HepG2 (cell line): ENCODE measurements around the gene VDR. TPM values are rescaled to one million over a fixed set of nuclear protein-coding genes. Genes with fewer than 3 reads are reported as not detected.

ENCODE experiments used
- ATAC-seq: fragments of 200-7000 bp; cut with Tn5 transposase; 3 replicates; pipeline ENCODE4 v1.9.1; 2020; ENCODE audit warnings: mild to moderate bottlenecking, moderate library complexity
- BruUV-seq: library from RNA; stranded (reverse); fragments of 400-500 nt; replicated peaks from 2 replicates; lab custom pipeline; 2021; lab: Mats Ljungman, UMichigan
- CTCF ChIA-PET: fragments of 300-600 bp; formaldehyde crosslinking; extraction: SDS; loops from one replicate; lab custom pipeline; 2021; ENCODE audit warnings: low total read pairs, inconsistent platforms, low intra/inter-chr PET ratio; lab: Yijun Ruan, JAX
- POLR2A ChIA-PET: fragments of 350-600 bp; sonication (Branson Sonifier 250); formaldehyde crosslinking; loops from one replicate; lab custom pipeline; 2020; ENCODE audit warnings: antibody characterized with exemption, inconsistent platforms; lab: Yijun Ruan, JAX
- DNase-seq: peaks from one replicate; pipeline ENCODE4 v3.0.0-alpha.2; 2015; ENCODE audit warnings: low spot score
- FAIRE-seq: peaks from 3 replicates; lab custom pipeline; 2011; peaks lifted over from hg19 to GRCh38; lab: Jason Lieb, UNC
- H2AFZ ChIP-seq: one replicate; pipeline ENCODE4 v1.6.1; 2011; ENCODE audit warnings: low read length, inconsistent platforms
- H3K27ac ChIP-seq: fragments of 300-600 bp; 3 replicates; pipeline ENCODE4 v1.8.0; 2011; ENCODE audit warnings: mixed run types, mild to moderate bottlenecking, mixed read lengths, low read length, inconsistent platforms; ENCODE audit not compliant: insufficient read depth; ENCODE audit errors: extremely low read length
- H3K27me3 ChIP-seq, 2 experiments: fragments of 200-600 bp in 1 of 2; 2 replicates in 1 of 2; 3 replicates in 1 of 2; pipeline versions ENCODE4 v1.6.0 to v1.8.0; 2011; ENCODE audit warnings: low read length in 2 of 2, mild to moderate bottlenecking in 2 of 2, moderate library complexity in 2 of 2, inconsistent platforms in 1 of 2; ENCODE audit not compliant: insufficient read depth in 2 of 2, control insufficient read depth in 1 of 2
- H3K36me3 ChIP-seq, 2 experiments: fragments of 200-600 bp in 1 of 2; replicated peaks in 1 of 2; 2 replicates in 1 of 2; 3 replicates in 1 of 2; pipeline versions ENCODE4 v1.5.1 to v1.8.0; 2011; ENCODE audit warnings: low read length in 2 of 2, inconsistent platforms in 1 of 2; ENCODE audit not compliant: insufficient read depth in 2 of 2, control insufficient read depth in 1 of 2
- H3K4me1 ChIP-seq: 2 replicates; pipeline ENCODE4 v1.5.1; 2012; ENCODE audit warnings: low read length, inconsistent platforms; ENCODE audit not compliant: insufficient read depth
- H3K4me2 ChIP-seq: 2 replicates; pipeline ENCODE4 v1.6.0; 2011; ENCODE audit warnings: low read depth, low read length, inconsistent platforms
- H3K4me3 ChIP-seq, 3 experiments: fragments of 200-600 bp in 1 of 3; sonication (generic), shearing (Covaris generic) in 1 of 3; replicated peaks in 1 of 3; 2 replicates each; pipeline ENCODE4 v1.5.1; 2011 to 2016; ENCODE audit warnings: low read length in 3 of 3, inconsistent platforms in 2 of 3, low read depth in 2 of 3, mild to moderate bottlenecking in 2 of 3, control low read depth in 1 of 3, mixed read lengths in 1 of 3; ENCODE audit not compliant: insufficient read depth in 1 of 3
- H3K79me2 ChIP-seq: one replicate; pipeline ENCODE4 v1.6.1; 2011; ENCODE audit warnings: low read length, inconsistent platforms; ENCODE audit not compliant: insufficient read depth
- H3K9ac ChIP-seq: 2 replicates; pipeline ENCODE4 v1.6.0; 2011; ENCODE audit warnings: mild to moderate bottlenecking, low read depth, low read length, inconsistent platforms; ENCODE audit not compliant: insufficient read depth
- H3K9me3 ChIP-seq: 2 replicates; pipeline ENCODE4 v1.5.1; 2012; ENCODE audit warnings: mild to moderate bottlenecking, low read length
- H4K20me1 ChIP-seq: 2 replicates; pipeline ENCODE4 v1.6.0; 2011; ENCODE audit warnings: inconsistent platforms, mild to moderate bottlenecking, low read length, moderate library complexity; ENCODE audit not compliant: insufficient read depth
- CHD4 ChIP-seq: fragments of 200-600 bp; sonication (generic); IDR thresholded peaks from 2 replicates; pipeline ENCODE4 v1.7.0; 2017; ENCODE audit warnings: mild to moderate bottlenecking, low read length, borderline replicate concordance
- DNMT1 ChIP-seq: sonication (generic); formaldehyde crosslinking; IDR thresholded peaks from 2 replicates; pipeline ENCODE4 v1.5.1; 2020; ENCODE audit warnings: mild to moderate bottlenecking, missing genetic modification reagents
- MLLT10 ChIP-seq: sonication (generic); formaldehyde crosslinking; IDR thresholded peaks from 2 replicates; pipeline ENCODE4 v1.4.0; 2020; ENCODE audit warnings: missing genetic modification reagents
- PTBP1 ChIP-seq: fragments of 200-400 bp; formaldehyde crosslinking; IDR thresholded peaks from 2 replicates; pipeline ENCODE4 v1.6.1; 2018; ENCODE audit warnings: low read length, low read depth; ENCODE audit not compliant: poor library complexity, severe bottlenecking
- RXRB ChIP-seq: IDR thresholded peaks from 2 replicates; pipeline ENCODE4 v1.6.1; 2016; ENCODE audit warnings: borderline replicate concordance, missing genetic modification reagents, missing compliant biosample characterization
- SOX5 ChIP-seq: IDR thresholded peaks from 2 replicates; pipeline ENCODE4 v1.6.1; 2016; ENCODE audit warnings: borderline replicate concordance
- in situ Hi-C: cut with HindIII; loops from 2 replicates; pipeline ENCODE4 v1.10.0; 2017; ENCODE audit warnings: low pct_unique_long_range_greater_than_20kb; ENCODE audit not compliant: extremely low pct_ligation_motif_present
- intact Hi-C: fragments of 100-400 bp; cut with micrococcal nuclease; formaldehyde crosslinking; loops from one replicate; pipeline ENCODE4 v1.10.0; 2022; ENCODE audit not compliant: unreplicated experiment
- polyA plus RNA-seq, 8 experiments: library from polyadenylated mRNA; depleted of rRNA in 3 of 8; stranded (reverse) in 7 of 8; unstranded in 1 of 8; fragments of >200 nt; fragmentation: Illumina TruSeq in 4 of 8; extraction: Trizol in 4 of 8; gene quantifications; 2 replicates each; pipeline versions ENCODE4 v1.2.1 to v1.2.3, GENCODE V29; 2011 to 2016; ENCODE audit warnings: low read depth in 4 of 8, missing spikeins in 1 of 8, mixed read lengths in 1 of 8; ENCODE audit not compliant: insufficient read depth in 1 of 8
- total RNA-seq, 5 experiments: library from RNA; depleted of rRNA; stranded (reverse); fragments of >200 nt; fragmentation: Illumina TruSeq; extraction: Trizol; gene quantifications; 2 replicates each; pipeline ENCODE4 v1.2.3, GENCODE V29; 2016; ENCODE audit warnings: low read depth in 1 of 5
- TF ChIP-seq, protein P1 (sequence below): sonication (generic); formaldehyde crosslinking; IDR thresholded peaks from 2 replicates; pipeline ENCODE4 v1.9.0; 2021; ENCODE audit warnings: missing genetic modification reagents, mild to moderate bottlenecking, borderline replicate concordance
- TF ChIP-seq, protein P2 (sequence below): sonication (generic); formaldehyde crosslinking; IDR thresholded peaks from 2 replicates; pipeline ENCODE4 v1.4.0; 2020; ENCODE audit warnings: missing genetic modification reagents
- TF ChIP-seq, protein P3 (sequence below): sonication (generic); formaldehyde crosslinking; IDR thresholded peaks from 2 replicates; pipeline ENCODE4 v1.4.0; 2020; ENCODE audit warnings: mild to moderate bottlenecking, missing genetic modification reagents

VDR gene
- total and polyA plus RNA-seq, 2 of the 13 experiments (the other 11 are each of a cell fraction or from before 2014, with no cell fraction given), result 0.08 to 0.33 TPM

DNA sequence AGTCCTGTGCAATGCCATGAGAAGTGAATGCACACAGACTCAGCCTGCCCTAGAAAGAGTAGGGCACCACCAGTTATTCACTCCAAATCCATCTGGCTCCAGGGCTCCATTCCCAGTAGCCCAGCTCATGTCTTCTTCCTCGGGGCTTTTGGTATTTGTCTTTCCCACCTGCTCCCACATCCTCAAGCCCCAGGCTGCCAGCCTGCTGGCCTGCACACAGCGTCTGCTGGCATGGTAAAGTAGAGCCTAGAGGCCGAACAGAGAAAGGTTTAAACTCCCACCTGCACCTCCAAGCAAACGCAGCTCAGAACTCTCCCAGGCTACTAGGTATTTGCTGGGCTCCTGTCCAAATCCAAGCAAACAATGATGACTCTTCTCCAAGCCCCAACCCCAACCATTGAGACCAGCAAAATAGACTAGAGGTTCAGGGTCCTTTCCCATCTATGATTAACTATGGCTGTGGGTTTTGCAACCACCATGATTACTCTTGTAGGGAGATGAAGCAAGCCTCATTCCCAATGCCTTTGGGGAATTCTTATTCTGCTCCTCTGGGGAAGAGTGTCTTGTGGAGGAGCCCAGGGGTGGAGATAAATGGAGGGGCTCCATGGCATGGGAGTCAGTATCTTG is 5.2 kb upstream of the VDR start (continued):
- TF ChIP-seq, protein P1, sequence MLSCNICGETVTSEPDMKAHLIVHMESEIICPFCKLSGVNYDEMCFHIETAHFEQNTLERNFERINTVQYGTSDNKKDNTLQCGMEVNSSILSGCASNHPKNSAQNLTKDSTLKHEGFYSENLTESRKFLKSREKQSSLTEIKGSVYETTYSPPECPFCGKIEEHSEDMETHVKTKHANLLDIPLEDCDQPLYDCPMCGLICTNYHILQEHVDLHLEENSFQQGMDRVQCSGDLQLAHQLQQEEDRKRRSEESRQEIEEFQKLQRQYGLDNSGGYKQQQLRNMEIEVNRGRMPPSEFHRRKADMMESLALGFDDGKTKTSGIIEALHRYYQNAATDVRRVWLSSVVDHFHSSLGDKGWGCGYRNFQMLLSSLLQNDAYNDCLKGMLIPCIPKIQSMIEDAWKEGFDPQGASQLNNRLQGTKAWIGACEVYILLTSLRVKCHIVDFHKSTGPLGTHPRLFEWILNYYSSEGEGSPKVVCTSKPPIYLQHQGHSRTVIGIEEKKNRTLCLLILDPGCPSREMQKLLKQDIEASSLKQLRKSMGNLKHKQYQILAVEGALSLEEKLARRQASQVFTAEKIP (CRISPR knock-in tag), result no peak
- TF ChIP-seq, protein P2, sequence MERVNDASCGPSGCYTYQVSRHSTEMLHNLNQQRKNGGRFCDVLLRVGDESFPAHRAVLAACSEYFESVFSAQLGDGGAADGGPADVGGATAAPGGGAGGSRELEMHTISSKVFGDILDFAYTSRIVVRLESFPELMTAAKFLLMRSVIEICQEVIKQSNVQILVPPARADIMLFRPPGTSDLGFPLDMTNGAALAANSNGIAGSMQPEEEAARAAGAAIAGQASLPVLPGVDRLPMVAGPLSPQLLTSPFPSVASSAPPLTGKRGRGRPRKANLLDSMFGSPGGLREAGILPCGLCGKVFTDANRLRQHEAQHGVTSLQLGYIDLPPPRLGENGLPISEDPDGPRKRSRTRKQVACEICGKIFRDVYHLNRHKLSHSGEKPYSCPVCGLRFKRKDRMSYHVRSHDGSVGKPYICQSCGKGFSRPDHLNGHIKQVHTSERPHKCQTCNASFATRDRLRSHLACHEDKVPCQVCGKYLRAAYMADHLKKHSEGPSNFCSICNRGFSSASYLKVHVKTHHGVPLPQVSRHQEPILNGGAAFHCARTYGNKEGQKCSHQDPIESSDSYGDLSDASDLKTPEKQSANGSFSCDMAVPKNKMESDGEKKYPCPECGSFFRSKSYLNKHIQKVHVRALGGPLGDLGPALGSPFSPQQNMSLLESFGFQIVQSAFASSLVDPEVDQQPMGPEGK (CRISPR knock-in tag), result peak; percentile 31; the same call in 1 of the 2 replicates
- TF ChIP-seq SOX5 (CRISPR knock-in tag), result peak; percentile 40; the same call in 1 of the 2 replicates

DNA sequence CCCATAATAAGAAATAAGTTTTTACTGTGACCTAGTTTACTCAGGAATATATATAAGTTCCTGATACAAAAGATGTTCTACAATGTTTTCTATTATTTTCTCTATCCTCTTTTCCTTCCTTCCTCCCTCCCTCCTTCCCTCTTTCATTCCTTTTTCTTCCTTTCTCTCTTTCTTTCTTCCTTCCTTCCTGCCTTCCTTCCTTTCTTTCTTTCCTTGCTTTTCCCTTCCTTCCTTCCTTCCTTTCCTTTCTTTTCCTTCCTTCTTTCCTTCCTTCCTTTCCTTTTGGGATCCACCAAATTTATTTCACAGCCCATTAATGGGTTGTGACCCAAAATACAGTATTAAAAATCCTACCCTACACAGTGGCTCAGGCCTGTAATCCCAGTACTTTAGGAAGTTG is 3.9 kb upstream of the VDR start:
- FAIRE-seq, result no peak
- no peak for TF ChIP-seq DNMT1 (CRISPR knock-in tag)
- TF ChIP-seq RXRB (CRISPR knock-in tag), result no peak
- TF ChIP-seq, protein P3, sequence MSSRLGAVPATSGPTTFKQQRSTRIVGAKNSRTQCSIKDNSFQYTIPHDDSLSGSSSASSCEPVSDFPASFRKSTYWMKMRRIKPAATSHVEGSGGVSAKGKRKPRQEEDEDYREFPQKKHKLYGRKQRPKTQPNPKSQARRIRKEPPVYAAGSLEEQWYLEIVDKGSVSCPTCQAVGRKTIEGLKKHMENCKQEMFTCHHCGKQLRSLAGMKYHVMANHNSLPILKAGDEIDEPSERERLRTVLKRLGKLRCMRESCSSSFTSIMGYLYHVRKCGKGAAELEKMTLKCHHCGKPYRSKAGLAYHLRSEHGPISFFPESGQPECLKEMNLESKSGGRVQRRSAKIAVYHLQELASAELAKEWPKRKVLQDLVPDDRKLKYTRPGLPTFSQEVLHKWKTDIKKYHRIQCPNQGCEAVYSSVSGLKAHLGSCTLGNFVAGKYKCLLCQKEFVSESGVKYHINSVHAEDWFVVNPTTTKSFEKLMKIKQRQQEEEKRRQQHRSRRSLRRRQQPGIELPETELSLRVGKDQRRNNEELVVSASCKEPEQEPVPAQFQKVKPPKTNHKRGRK (CRISPR knock-in tag), result peak; percentile 93
- no peak for TF ChIP-seq MLLT10
- no peak for TF ChIP-seq CHD4
- TF ChIP-seq PTBP1, result no peak
- Histone ChIP-seq H3K4me3 (no peak overlapping the region; a peak in 1 of 6 replicates), H3K4me2 (peak overlapping the region; percentile 52), H3K27me3 (peaks cover 0 to 9% of the 10 kb centered on the region in 2 experiments; a peak in 3 of 5 replicates), H3K27ac (no peak overlapping the region), H3K36me3 (no peaks in the 10 kb centered on the region), H3K4me1 (peaks cover 67% of the 10 kb centered on the region), H3K9ac (no peak overlapping the region), H3K79me2 (no peaks in the 10 kb centered on the region), H4K20me1 (no peaks in the 10 kb centered on the region), H2AFZ (no peak overlapping the region), H3K9me3 (no peaks in the 10 kb centered on the region)
- no peak for DNase-seq
- BruUV-seq, result no TSS peak
- in situ Hi-C loops, result loop anchor here (10.0 kb wide), 1 partner anchor 256 kb away; no protein-coding TSS in a partner anchor
- no peak for ATAC-seq
- intact Hi-C loops, result loop anchor here (10.0 kb wide), 1 partner anchor 126 kb away; no protein-coding TSS in a partner anchor
- CTCF ChIA-PET, result no interaction called here
- POLR2A ChIA-PET, result no interaction called here
